Upper lobe of left lung (tissue), 4 donors: Measurements from ENCODE around the gene TREX2.

Experiments used
- EP300 ChIP-seq, 4 donors: sonication (generic); formaldehyde crosslinking; IDR thresholded peaks; one replicate each; pipeline ENCODE4 v1.5.1; 2017; ENCODE audit warnings: antibody characterized with exemption in 4 of 4, control low read depth in 2 of 4
- TF ChIP-seq, protein P1 (sequence below), 6 experiments: fragments of 450-650 bp in 4 of 6; fragments of 200-600 bp in 2 of 6; sonication (generic) in 2 of 6; IDR thresholded peaks; one replicate each; pipeline ENCODE4 v1.5.1; 2016 to 2019; ENCODE audit warnings: antibody characterized with exemption in 6 of 6

DNA sequence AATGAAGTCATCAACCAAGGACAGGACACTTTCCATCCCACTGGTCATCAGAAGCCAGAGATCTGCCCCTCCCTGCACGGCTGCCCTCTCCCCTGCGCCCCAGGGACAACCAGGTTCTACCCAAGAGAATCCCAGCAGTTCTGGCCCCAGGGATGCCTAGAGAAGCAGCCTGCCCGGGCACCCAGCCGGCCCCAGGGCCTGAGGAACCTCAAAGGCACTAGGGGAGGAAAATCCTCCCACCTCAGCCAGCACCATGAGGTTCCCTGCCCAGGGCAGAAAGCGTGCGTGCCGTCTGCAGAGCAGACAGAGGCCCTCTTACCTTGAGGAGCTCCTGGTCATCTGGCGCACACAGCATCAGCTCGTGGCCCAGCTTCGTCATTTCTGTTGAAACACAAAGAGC, 16.4 kb upstream of the TREX2 start:
- TF ChIP-seq EP300 (IDR thresholded peaks at IDR 0.05): no peak
- TF ChIP-seq, protein P1, sequence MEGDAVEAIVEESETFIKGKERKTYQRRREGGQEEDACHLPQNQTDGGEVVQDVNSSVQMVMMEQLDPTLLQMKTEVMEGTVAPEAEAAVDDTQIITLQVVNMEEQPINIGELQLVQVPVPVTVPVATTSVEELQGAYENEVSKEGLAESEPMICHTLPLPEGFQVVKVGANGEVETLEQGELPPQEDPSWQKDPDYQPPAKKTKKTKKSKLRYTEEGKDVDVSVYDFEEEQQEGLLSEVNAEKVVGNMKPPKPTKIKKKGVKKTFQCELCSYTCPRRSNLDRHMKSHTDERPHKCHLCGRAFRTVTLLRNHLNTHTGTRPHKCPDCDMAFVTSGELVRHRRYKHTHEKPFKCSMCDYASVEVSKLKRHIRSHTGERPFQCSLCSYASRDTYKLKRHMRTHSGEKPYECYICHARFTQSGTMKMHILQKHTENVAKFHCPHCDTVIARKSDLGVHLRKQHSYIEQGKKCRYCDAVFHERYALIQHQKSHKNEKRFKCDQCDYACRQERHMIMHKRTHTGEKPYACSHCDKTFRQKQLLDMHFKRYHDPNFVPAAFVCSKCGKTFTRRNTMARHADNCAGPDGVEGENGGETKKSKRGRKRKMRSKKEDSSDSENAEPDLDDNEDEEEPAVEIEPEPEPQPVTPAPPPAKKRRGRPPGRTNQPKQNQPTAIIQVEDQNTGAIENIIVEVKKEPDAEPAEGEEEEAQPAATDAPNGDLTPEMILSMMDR (IDR thresholded peaks at IDR 0.05): no peak
